Measurements from ENCODE around the gene ADAMTSL3. TPM values are rescaled to one million over a fixed set of nuclear protein-coding genes. Genes with fewer than 3 reads are reported as not detected.

Gene ADAMTSL3
- total and polyA plus RNA-seq, 2 of the 4 experiments (the other 2 are of a cell fraction), result under 0.01 to 0.02 TPM

DNA sequence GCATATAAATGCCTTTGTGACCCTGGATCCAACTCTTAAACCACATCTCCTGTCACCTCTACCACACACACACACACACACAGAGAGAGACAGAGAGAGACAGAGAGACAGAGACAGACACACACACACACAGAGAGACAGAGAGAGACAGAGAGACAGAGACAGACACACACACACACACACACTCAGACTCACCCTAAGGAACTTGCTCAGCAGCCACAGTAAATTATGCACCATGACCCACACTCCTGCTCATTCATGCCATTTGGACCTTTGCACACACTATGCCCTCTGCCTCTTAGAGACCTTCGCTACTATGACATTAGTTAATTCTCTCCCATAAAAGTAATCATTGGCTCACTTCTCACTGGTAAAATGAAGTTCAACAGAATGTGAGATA, 275.7 kb downstream of the ADAMTSL3 start:
- no peaks in the 10 kb centered on the region for H4K20me1 ChIP-seq (ENCODE audit: insufficient read depth, low read length)
- ATAC-seq (ENCODE audit: low read depth), result no peak
- TF ChIP-seq MXI1 (IDR thresholded peaks at IDR 0.05; ENCODE audit: borderline replicate concordance, low read depth, low read length), result no peak
- no peak for TF ChIP-seq RCOR1 (IDR thresholded peaks at IDR 0.05; ENCODE audit: insufficient replicate concordance, low read length)
- no peak for TF ChIP-seq CEBPB (IDR thresholded peaks at IDR 0.05; ENCODE audit: low read depth, low read length)
- no peak for TF ChIP-seq NFE2L2 (IDR thresholded peaks at IDR 0.05; ENCODE audit: low read depth, low read length)
- no peak for TF ChIP-seq RAD21 (IDR thresholded peaks at IDR 0.05; ENCODE audit: low read length)
- TF ChIP-seq, protein P1, sequence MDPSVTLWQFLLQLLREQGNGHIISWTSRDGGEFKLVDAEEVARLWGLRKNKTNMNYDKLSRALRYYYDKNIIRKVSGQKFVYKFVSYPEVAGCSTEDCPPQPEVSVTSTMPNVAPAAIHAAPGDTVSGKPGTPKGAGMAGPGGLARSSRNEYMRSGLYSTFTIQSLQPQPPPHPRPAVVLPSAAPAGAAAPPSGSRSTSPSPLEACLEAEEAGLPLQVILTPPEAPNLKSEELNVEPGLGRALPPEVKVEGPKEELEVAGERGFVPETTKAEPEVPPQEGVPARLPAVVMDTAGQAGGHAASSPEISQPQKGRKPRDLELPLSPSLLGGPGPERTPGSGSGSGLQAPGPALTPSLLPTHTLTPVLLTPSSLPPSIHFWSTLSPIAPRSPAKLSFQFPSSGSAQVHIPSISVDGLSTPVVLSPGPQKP (IDR thresholded peaks at IDR 0.05; ENCODE audit: borderline replicate concordance, low read depth, low read length), result no peak
- no peak for TF ChIP-seq POLR2A (IDR thresholded peaks at IDR 0.05; ENCODE audit: low read depth, low read length)
- no peak for TF ChIP-seq RFX5 (IDR thresholded peaks at IDR 0.05; ENCODE audit: low read depth, low read length)
- TF ChIP-seq MAZ (IDR thresholded peaks at IDR 0.05; ENCODE audit: borderline replicate concordance, low read depth, low read length), result no peak
- no peak overlapping the region for H3K9ac ChIP-seq (ENCODE audit: low read depth, low read length)
- ChIA-PET CTCF (no interaction called here), POLR2A (ENCODE audit: unreplicated experiment) (no interaction called here)
- no peak overlapping the region for H3K14ac ChIP-seq (replicated peaks; ENCODE audit: low read depth, low read length)
- no TSS peak for BruUV-seq (replicated peaks)
- intact Hi-C loops (cut with micrococcal nuclease) (no loop called here), in situ Hi-C loops (cut with MboI; ENCODE audit: low sequenced_read_pairs) (no loop called here), dilution Hi-C loops (cut with HindIII; ENCODE audit: low sequenced_read_pairs, unreplicated experiment) (no loop called here)
- no peaks in the 10 kb centered on the region; the same call in 1 of the 2 replicates for H3K27me3 ChIP-seq (ENCODE audit: control insufficient read depth, insufficient read depth, low read length)
- H3K4me2 ChIP-seq (ENCODE audit: low read depth, low read length), result no peak overlapping the region
- no peak overlapping the region for H3K27ac ChIP-seq (ENCODE audit: insufficient read depth, low read length)
- H2BK120ac ChIP-seq (ENCODE audit: low read depth, low read length), result no peak overlapping the region
- no peak overlapping the region for H4K91ac ChIP-seq (ENCODE audit: insufficient read depth, low read depth, low read length)
- H3K4me1 ChIP-seq (ENCODE audit: control insufficient read depth, insufficient read depth, low read length), result no peaks in the 10 kb centered on the region
- no CpG with 5 or more reads among the region's 1 CpG for WGBS, 2 experiments (ENCODE audit: extremely low coverage in 2 of 2, insufficient read length in 1 of 2)
- no peak overlapping the region for H3K18ac ChIP-seq (ENCODE audit: low read depth, low read length)
- no peak overlapping the region for H3K56ac ChIP-seq (ENCODE audit: extremely low read depth, insufficient read depth, low read length)
- H3K4me3 ChIP-seq (ENCODE audit: insufficient read depth, low read depth, low read length), result no peak overlapping the region
- H2BK5ac ChIP-seq (ENCODE audit: low read depth, low read length, poor library complexity, severe bottlenecking), result peak overlapping the region; percentile 26
- peaks cover 4% of the 10 kb centered on the region for H3K9me3 ChIP-seq (ENCODE audit: control insufficient read depth, insufficient read depth, low read length)
- H3K36me3 ChIP-seq (ENCODE audit: control insufficient read depth, insufficient read depth, low read length), result no peaks in the 10 kb centered on the region
- no peak overlapping the region for H2BK20ac ChIP-seq (ENCODE audit: low read depth, low read length)
- H2AK9ac ChIP-seq (replicated peaks; ENCODE audit: low read depth, low read length, poor library complexity), result no peak overlapping the region
- H4K5ac ChIP-seq (ENCODE audit: low read depth, low read length), result no peak overlapping the region
- H3K9me1 ChIP-seq (ENCODE audit: insufficient read depth, low read length), result no peaks in the 10 kb centered on the region
- no peak overlapping the region for H3K4ac ChIP-seq (ENCODE audit: low read depth, low read length)
- H2AK5ac ChIP-seq (ENCODE audit: low read depth, low read length), result no peak overlapping the region
- no peak overlapping the region for H3K23ac ChIP-seq (ENCODE audit: low read depth, low read length)
- H3K79me1 ChIP-seq (ENCODE audit: low read depth in 1 of 2, low read length in 2 of 2), result no peaks in the 10 kb centered on the region
- H2BK15ac ChIP-seq (ENCODE audit: low read depth, low read length), result no peak overlapping the region
- DNase-seq, result no peak
- no peak overlapping the region for H2AFZ ChIP-seq (replicated peaks; ENCODE audit: low read length, poor library complexity)
- no peak overlapping the region for H4K8ac ChIP-seq (ENCODE audit: low read depth in 2 of 2, low read length in 2 of 2)
